SJSA1 (cell line): ENCODE measurements around the gene ACSL5. TPM values are rescaled to one million over a fixed set of nuclear protein-coding genes. Genes with fewer than 3 reads are reported as not detected.
"Not testable (repeated sequence)": the region's sequence is repeated elsewhere in the genome, so short reads cannot be mapped to it uniquely, and the experiment has no call there.

Source experiments
- DNase-seq, 2 experiments: peaks; one replicate each; pipeline ENCODE4 v3.0.0-alpha.2; 2015 to 2020; ENCODE audit warnings: low spot score in 2 of 2, low read depth in 1 of 2
- H3K27ac ChIP-seq: fragments of 250-450 bp; sonication (Bioruptor Pico); 2 replicates; pipeline ENCODE4 v1.5.1; 2020; ENCODE audit warnings: mild to moderate bottlenecking, moderate library complexity
- H3K27me3 ChIP-seq: fragments of 250-450 bp; sonication (Bioruptor Pico); replicated peaks from 2 replicates; pipeline ENCODE4 v1.5.1; 2020; ENCODE audit warnings: mild to moderate bottlenecking, moderate library complexity
- H3K36me3 ChIP-seq: fragments of 250-450 bp; sonication (Bioruptor Pico); 2 replicates; pipeline ENCODE4 v1.5.1; 2020; ENCODE audit warnings: mild to moderate bottlenecking
- H3K4me1 ChIP-seq: fragments of 250-450 bp; sonication (Bioruptor Pico); replicated peaks from 2 replicates; pipeline ENCODE4 v1.6.1; 2021; ENCODE audit warnings: mild to moderate bottlenecking
- H3K4me3 ChIP-seq: fragments of 250-450 bp; sonication (Bioruptor Pico); 2 replicates; pipeline ENCODE4 v1.5.1; 2020; ENCODE audit warnings: mild to moderate bottlenecking
- H3K9me3 ChIP-seq: fragments of 250-450 bp; sonication (Bioruptor Pico); replicated peaks from 2 replicates; pipeline ENCODE4 v1.5.1; 2020; ENCODE audit warnings: mild to moderate bottlenecking
- total RNA-seq: library from RNA; depleted of rRNA; stranded (reverse); fragments of >200 nt; shearing (Covaris generic); gene quantifications from 2 replicates; pipeline ENCODE4 v1.2.3, GENCODE V29; 2014

Gene ACSL5
- total RNA-seq, 1 experiment from 2014 or later, result 3.2 TPM

DNA sequence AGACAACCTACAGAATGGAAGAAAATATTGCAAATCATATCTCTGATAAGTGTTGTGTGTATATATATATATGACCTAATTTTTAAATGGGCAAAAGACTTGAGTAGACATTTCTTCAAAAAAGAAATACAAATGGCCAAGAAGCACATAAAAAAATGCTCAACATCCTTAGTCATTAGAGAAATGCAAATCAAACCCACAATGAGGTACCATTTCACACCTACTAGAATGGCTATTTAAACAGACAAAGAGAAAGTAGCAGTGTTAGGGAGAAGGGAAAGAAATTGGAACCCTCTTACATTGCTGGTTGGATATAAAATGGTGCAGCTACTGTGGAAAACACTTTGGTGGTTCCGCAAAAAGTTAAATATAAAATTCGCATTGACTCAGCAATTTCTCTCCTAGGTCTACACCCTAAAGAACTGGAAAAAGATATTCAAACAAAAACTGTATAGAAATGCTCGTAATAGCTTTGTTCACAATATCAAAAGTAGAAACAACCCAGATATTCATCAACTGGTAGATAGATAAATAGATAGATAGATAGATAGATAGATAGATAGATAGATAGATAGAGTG is 16.3 kb downstream of the ACSL5 start:
- Histone ChIP-seq H3K27me3 (no peaks in the 10 kb centered on the region), H3K4me3 (no peak overlapping the region), H3K4me1 (peaks cover 8% of the 10 kb centered on the region; the same call in 1 of the 2 replicates), H3K9me3 (no peaks in the 10 kb centered on the region), H3K36me3 (no peaks in the 10 kb centered on the region), H3K27ac (no peak overlapping the region)
- no peak for DNase-seq

GRCh38 chr10:112393341-112393740 is 19.4 kb downstream of the ACSL5 start:
- Histone ChIP-seq H3K4me3 (no peak overlapping the region), H3K4me1 (peaks cover 8% of the 10 kb centered on the region; the same call in 1 of the 2 replicates), H3K27ac (no peak overlapping the region), H3K27me3 (no peaks in the 10 kb centered on the region), H3K36me3 (no peaks in the 10 kb centered on the region), H3K9me3 (no peaks in the 10 kb centered on the region)
- DNase-seq, result no peak

- no peak for DNase-seq
- no peaks in the 10 kb centered on the region for H3K36me3 ChIP-seq
- no peaks in the 10 kb centered on the region for H3K27me3 ChIP-seq
- peaks cover 8% of the 10 kb centered on the region; the same call in 1 of the 2 replicates for H3K4me1 ChIP-seq
- H3K9me3 ChIP-seq, result no peaks in the 10 kb centered on the region
- H3K27ac ChIP-seq, result no peak overlapping the region
- H3K4me3 ChIP-seq, result no peak overlapping the region
Observed at GRCh38 chr10:112393827-112394226, 19.9 kb downstream of the ACSL5 start.

DNA sequence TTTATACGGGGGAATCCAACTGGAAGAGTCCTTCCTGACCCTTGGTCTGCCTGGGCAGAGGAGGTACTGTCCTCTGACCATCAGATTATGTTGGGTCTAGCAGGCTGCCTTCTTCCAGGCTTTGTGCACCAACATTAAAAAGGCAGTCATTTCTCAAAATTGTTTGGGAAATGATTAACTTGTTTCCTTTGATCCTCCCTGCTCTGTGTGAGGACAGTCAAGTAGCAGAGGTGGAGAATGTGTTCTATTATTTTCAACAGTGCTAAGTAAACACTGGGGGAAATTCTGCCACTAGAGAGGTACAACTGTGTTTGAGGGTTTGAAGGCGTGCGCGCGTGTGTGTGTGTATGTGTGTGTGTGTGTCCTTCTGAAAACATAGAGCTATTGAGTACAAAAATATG is 20.6 kb downstream of the ACSL5 start:
- no peaks in the 10 kb centered on the region for H3K36me3 ChIP-seq
- no peaks in the 10 kb centered on the region for H3K27me3 ChIP-seq
- H3K4me3 ChIP-seq, result no peak overlapping the region
- DNase-seq, result no peak
- H3K9me3 ChIP-seq, result no peaks in the 10 kb centered on the region
- no peak overlapping the region for H3K27ac ChIP-seq
- 0 out of 2 replicates have a peak, but pooled peaks cover 3% of the 10 kb centered on the region for H3K4me1 ChIP-seq

- no peaks in the 10 kb centered on the region for H3K9me3 ChIP-seq
- no peaks in the 10 kb centered on the region for H3K4me1 ChIP-seq
- DNase-seq, result no peak
- H3K36me3 ChIP-seq, result no peaks in the 10 kb centered on the region
- H3K4me3 ChIP-seq, result no peak overlapping the region
- no peak overlapping the region for H3K27ac ChIP-seq
- H3K27me3 ChIP-seq, result no peaks in the 10 kb centered on the region
Observed at GRCh38 chr10:112395809-112396530, 22.1 kb downstream of the ACSL5 start.

DNA sequence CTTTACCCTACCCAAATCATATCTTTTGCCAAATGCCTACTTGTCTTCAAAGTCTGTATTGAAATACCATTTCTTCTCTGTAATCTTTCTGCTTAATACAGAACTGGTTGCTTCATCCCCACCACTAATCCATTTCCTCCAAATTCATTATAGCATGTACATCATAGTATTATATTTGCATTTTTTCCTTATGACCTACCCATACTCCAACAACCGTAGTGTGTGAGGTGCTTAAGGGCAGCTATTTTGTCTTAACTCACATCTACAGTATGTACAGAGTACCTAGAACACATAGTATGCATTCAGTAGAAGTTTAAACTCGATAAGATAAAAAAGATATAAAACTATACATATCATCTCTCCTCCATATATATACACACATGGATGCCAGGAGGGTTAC is 23.7 kb downstream of the ACSL5 start:
- H3K27ac ChIP-seq, result no peak overlapping the region
- H3K9me3 ChIP-seq, result no peaks in the 10 kb centered on the region
- DNase-seq, result no peak
- no peak overlapping the region for H3K4me3 ChIP-seq
- 0 out of 2 replicates have a peak, but pooled peaks cover under 1% of the 10 kb centered on the region for H3K4me1 ChIP-seq
- no peaks in the 10 kb centered on the region for H3K27me3 ChIP-seq
- H3K36me3 ChIP-seq, result no peaks in the 10 kb centered on the region

- Histone ChIP-seq H3K36me3 (no peaks in the 10 kb centered on the region), H3K27me3 (no peaks in the 10 kb centered on the region), H3K4me3 (no peak overlapping the region), H3K4me1 (peaks cover 6% of the 10 kb centered on the region; the same call in 1 of the 2 replicates), H3K27ac (no peak overlapping the region), H3K9me3 (no peaks in the 10 kb centered on the region)
- no peak for DNase-seq
Observed at GRCh38 chr10:112402917-112403316, 29.0 kb downstream of the ACSL5 start.

GRCh38 chr10:112404617-112405016 is 30.7 kb downstream of the ACSL5 start:
- peaks cover 6% of the 10 kb centered on the region; the same call in 1 of the 2 replicates for H3K4me1 ChIP-seq
- no peaks in the 10 kb centered on the region for H3K27me3 ChIP-seq
- no peaks in the 10 kb centered on the region for H3K9me3 ChIP-seq
- no peaks in the 10 kb centered on the region for H3K36me3 ChIP-seq
- DNase-seq, result no peak
- no peak overlapping the region for H3K4me3 ChIP-seq
- H3K27ac ChIP-seq, result no peak overlapping the region

GRCh38 chr10:112406806-112407205 is 32.9 kb downstream of the ACSL5 start:
- not testable (repeated sequence) for DNase-seq, H3K27ac ChIP-seq, H3K9me3 ChIP-seq, H3K4me1 ChIP-seq, H3K27me3 ChIP-seq, H3K36me3 ChIP-seq, H3K4me3 ChIP-seq

DNA sequence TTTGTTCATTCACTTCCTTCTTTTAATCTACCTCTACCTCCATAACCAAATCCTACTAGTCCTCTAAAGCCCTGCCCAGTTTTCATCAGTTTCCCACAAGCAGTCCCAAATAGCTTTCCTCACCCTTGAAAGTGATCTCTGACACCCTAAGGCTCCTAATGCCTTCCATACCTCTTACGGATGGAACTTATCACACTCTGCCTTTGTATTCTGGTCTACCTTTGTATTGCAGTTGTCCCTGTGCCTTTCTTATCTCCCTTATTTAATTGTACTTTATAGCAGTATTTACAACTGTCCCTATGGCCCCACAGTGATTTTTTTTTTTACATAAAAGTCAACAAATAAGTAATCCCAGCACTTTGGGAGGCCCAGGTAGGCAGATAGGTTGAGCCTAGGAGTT is 33.8 kb downstream of the ACSL5 start:
- Histone ChIP-seq H3K27me3 (no peaks in the 10 kb centered on the region), H3K27ac (no peak overlapping the region), H3K4me1 (peaks cover 4% of the 10 kb centered on the region; the same call in 1 of the 2 replicates), H3K4me3 (no peak overlapping the region), H3K36me3 (no peaks in the 10 kb centered on the region), H3K9me3 (no peaks in the 10 kb centered on the region)
- no peak for DNase-seq

DNA sequence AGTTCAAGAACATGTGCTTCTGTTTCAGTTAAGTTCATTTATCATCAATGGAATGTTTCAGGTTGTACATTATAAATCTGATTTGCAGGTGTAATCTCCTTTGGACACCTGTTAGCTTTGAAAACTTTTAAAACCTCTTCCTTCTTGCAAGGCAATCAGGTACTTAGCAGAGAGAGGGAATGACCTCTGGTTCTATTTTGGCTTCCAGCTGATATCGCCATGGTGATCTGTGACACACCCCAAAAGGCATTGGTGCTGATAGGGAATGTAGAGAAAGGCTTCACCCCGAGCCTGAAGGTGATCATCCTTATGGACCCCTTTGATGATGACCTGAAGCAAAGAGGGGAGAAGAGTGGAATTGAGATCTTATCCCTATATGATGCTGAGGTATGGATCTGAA is 35.4 kb downstream of the ACSL5 start:
- Histone ChIP-seq H3K27me3 (no peaks in the 10 kb centered on the region), H3K27ac (no peak overlapping the region), H3K9me3 (no peaks in the 10 kb centered on the region), H3K4me3 (no peak overlapping the region), H3K4me1 (peaks cover 3% of the 10 kb centered on the region; the same call in 1 of the 2 replicates), H3K36me3 (no peaks in the 10 kb centered on the region)
- DNase-seq, result no peak

DNA sequence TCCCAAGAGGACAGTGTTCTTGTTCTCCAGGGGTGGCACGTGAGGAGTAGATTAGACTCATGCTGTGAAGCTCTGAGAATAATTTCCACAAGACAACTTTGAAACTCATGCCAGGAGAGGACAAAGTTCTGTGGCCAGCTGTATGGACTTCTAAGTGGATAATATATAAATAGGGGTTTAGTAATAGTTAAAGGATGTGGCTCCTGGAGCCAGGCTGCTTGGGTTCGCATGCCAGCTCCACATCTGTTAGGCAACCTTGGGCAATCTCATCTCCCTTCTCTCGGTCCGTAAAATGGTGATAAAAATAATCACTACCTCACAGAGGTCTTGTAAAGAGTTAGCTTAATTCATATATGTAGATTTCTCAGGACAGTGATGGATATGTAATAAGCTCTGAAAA is 35.8 kb downstream of the ACSL5 start:
- no peaks in the 10 kb centered on the region for H3K9me3 ChIP-seq
- no peak overlapping the region for H3K27ac ChIP-seq
- no peak for DNase-seq
- H3K27me3 ChIP-seq, result no peaks in the 10 kb centered on the region
- peaks cover 2% of the 10 kb centered on the region; the same call in 1 of the 2 replicates for H3K4me1 ChIP-seq
- H3K36me3 ChIP-seq, result no peaks in the 10 kb centered on the region
- no peak overlapping the region for H3K4me3 ChIP-seq

DNA sequence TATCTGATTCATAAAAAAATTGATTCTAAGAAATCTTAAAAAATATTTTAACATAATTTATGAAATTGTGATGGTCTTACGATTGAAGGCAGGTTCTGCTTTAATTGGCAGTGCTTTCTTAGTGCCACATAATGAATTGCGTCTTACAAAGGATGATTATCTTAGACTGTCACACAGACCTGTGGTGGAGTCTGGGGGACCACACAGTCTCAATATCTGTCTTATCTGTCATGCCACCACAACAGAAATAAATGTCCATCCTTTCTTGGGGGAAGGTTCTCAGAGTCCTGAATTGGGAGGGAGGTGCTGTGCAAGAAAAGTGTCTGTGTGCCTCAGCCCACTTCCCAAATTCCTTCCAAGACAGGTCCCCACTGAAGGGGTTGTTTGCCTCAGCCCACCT is 38.8 kb downstream of the ACSL5 start:
- Histone ChIP-seq H3K9me3 (no peaks in the 10 kb centered on the region), H3K27ac (no peak overlapping the region), H3K4me1 (no peaks in the 10 kb centered on the region), H3K36me3 (no peaks in the 10 kb centered on the region), H3K27me3 (no peaks in the 10 kb centered on the region), H3K4me3 (no peak overlapping the region)
- DNase-seq, result no peak

DNA sequence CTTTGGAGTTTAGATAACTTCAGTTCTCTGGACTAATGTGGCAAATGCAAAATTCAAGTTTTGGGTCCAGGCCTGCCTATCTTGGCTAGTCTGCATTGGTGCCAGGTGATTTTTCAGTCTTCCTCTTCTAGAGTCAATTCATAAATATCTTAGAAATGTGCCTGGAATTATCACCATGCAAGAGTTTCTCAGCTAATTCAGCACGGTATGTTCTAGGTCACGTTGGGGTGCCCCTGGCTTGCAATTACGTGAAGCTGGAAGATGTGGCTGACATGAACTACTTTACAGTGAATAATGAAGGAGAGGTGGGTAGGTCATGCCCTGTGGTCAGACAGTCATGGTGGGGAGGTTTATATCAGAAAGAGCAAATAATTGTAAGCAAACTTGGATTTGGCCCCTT is 47.8 kb downstream of the ACSL5 start:
- H3K9me3 ChIP-seq, result no peaks in the 10 kb centered on the region
- no peak overlapping the region for H3K27ac ChIP-seq
- no peak overlapping the region for H3K4me3 ChIP-seq
- H3K27me3 ChIP-seq, result no peaks in the 10 kb centered on the region
- no peaks in the 10 kb centered on the region for H3K4me1 ChIP-seq
- no peak for DNase-seq
- no peaks in the 10 kb centered on the region for H3K36me3 ChIP-seq
